ENCODE measurements around the gene CORO2B.

Gene CORO2B

DNA sequence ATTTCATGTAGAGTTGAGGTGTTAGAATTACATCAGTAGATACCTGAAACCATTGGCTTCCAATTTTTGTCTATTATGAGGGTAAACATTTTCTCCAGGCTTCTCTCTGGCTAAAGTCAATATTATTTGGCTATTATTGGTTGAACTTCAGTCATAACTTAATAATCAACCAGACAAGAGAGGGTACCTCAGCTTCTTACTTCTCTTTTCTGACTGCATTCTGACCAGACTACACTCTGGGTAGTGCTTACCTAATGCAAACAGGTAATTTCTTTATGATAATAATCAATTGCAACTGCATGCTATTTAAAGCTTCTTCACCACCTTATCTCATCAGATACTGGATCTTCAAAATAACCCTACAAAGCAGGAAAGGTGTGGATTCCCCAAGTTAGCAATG is 156.8 kb downstream of the CORO2B start:
- Histone ChIP-seq H3K27ac (no peak overlapping the region), H3K27me3 (replicated peaks) (peaks cover 2% of the 10 kb centered on the region), H3K36me3 (replicated peaks) (no peaks in the 10 kb centered on the region), H3K4me3 (ENCODE audit: low read depth, low read length) (no peak overlapping the region)
- TF ChIP-seq CTCF (IDR thresholded peaks at IDR 0.05; ENCODE audit: low read depth, low read length, missing control alignments), result no peak
- no peak for DNase-seq
- in situ Hi-C loops (cut with HindIII; ENCODE audit: low pct_ligation_motif_present, low sequenced_read_pairs), result no loop called here

DNA sequence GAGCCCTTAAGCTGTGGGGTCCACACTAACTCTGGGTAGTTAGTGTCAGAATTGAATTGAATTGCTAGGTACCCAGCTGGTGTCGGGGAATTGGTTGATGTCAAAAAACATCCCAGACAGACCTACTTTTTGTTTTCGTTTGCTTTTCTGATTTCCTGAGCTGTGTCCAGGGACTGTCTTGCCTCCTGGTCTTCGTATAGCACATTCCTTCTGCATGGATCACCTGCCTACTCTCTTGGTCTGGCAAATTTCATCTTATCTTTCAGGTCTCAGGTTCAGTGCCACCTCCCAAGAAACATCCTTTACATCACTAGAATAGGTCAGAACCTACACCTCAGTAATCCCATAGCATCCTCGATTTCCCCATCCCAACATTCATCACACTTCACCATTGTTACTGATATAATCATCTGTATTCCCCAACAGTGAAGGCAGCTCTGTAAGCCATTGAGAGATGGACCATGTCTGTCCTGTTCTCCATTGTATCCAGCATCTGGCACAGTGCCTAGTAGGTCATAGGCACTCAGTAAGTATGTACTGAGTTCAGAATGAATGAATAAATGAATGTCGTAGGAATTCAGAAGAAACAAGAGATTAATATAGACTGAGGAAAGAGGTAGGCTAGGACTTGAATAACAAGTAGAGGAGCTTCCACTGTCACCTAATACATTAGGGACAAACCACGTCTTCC is 160.7 kb downstream of the CORO2B start:
- no peak for DNase-seq
- no peaks in the 10 kb centered on the region for H3K36me3 ChIP-seq (replicated peaks)
- TF ChIP-seq CTCF (IDR thresholded peaks at IDR 0.05; ENCODE audit: low read depth, low read length, missing control alignments), result no peak
- H3K27me3 ChIP-seq (replicated peaks), result no peaks in the 10 kb centered on the region
- no peak overlapping the region for H3K27ac ChIP-seq
- in situ Hi-C loops (cut with HindIII; ENCODE audit: low pct_ligation_motif_present, low sequenced_read_pairs), result no loop called here
- no peak overlapping the region for H3K4me3 ChIP-seq (ENCODE audit: low read depth, low read length)

- H3K4me3 ChIP-seq (ENCODE audit: low read depth, low read length), result no peak overlapping the region
- DNase-seq, result no peak
- no peaks in the 10 kb centered on the region for H3K27me3 ChIP-seq (replicated peaks)
- no peak for TF ChIP-seq CTCF (IDR thresholded peaks at IDR 0.05; ENCODE audit: low read depth, low read length, missing control alignments)
- H3K36me3 ChIP-seq (replicated peaks), result no peaks in the 10 kb centered on the region
- H3K27ac ChIP-seq, result no peak overlapping the region
- in situ Hi-C loops (cut with HindIII; ENCODE audit: low pct_ligation_motif_present, low sequenced_read_pairs), result no loop called here
These were observed 164.5 kb downstream of the CORO2B start for GRCh38 chr15:68743256-68743655.

DNA sequence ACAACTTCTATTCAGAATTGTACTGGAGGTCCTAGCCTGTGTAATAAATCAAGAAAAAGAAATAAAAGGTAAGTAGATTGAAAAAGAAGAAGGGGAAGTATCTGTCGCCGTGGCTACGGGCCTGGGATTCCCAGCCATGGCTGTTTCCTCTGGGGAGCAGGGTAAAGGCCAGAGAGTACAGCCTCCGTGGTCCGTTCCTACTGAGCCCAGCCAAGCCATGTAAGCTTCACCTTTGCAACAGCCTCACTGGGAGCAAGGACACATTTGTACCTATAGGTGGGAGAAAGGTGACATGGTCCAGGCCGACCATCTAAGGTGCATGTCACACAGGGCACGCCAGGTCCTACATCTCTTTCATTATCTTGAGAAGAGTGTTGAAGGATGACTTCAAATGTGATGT is 170.6 kb downstream of the CORO2B start:
- no peak for DNase-seq
- in situ Hi-C loops (cut with HindIII; ENCODE audit: low pct_ligation_motif_present, low sequenced_read_pairs), result no loop called here
- Histone ChIP-seq H3K27me3 (replicated peaks) (no peaks in the 10 kb centered on the region), H3K4me3 (ENCODE audit: low read depth, low read length) (no peak overlapping the region), H3K36me3 (replicated peaks) (no peaks in the 10 kb centered on the region), H3K27ac (no peak overlapping the region)
- TF ChIP-seq CTCF (IDR thresholded peaks at IDR 0.05; ENCODE audit: low read depth, low read length, missing control alignments), result no peak

DNA sequence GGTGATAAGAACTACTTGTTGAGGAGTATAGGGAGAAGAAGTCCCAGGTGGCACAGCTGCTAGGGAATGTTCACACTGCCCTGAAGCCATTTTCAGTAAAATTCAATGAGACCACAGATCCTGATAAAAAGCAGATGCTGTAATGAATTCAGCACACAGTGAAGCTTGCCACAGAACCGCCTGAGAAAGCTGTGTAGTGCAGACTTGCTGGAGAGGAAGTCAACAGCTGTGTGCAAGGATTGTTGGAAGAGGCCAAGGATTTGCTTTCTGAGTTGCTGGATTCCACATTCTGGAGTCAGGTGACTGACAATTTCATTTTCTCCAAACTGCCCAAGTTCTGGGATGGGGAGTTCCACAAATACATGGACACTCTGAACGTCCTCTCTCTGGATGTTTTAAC is 171.0 kb downstream of the CORO2B start:
- in situ Hi-C loops (cut with HindIII; ENCODE audit: low pct_ligation_motif_present, low sequenced_read_pairs), result no loop called here
- Histone ChIP-seq H3K27me3 (replicated peaks) (no peaks in the 10 kb centered on the region), H3K36me3 (replicated peaks) (no peaks in the 10 kb centered on the region), H3K4me3 (ENCODE audit: low read depth, low read length) (no peak overlapping the region), H3K27ac (no peak overlapping the region)
- DNase-seq, result no peak
- TF ChIP-seq CTCF (IDR thresholded peaks at IDR 0.05; ENCODE audit: low read depth, low read length, missing control alignments), result no peak

DNA sequence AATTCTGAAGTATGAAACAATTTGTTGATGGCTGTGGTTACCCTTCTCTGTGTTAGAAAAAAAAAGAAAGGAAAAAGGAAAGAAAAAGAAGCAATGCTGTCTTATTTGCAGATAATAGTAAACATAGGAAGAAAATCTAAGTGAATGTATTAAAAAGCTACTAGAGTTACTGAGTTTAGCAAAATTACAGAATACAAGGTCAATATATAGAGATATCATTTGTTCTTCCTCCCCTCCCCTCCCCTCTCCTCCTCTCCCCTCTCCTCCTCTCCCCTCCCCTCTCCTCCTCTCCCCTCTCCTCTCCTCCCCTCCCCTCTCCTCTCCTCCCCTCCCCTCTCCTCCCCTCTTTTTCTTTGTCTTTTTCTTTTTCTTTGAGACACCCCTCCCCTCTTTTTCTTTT is 172.8 kb downstream of the CORO2B start:
- Histone ChIP-seq H3K4me3 (ENCODE audit: low read depth, low read length) (no peak overlapping the region), H3K27me3 (replicated peaks) (no peaks in the 10 kb centered on the region), H3K36me3 (replicated peaks) (no peaks in the 10 kb centered on the region), H3K27ac (no peak overlapping the region)
- TF ChIP-seq CTCF (IDR thresholded peaks at IDR 0.05; ENCODE audit: low read depth, low read length, missing control alignments), result no peak
- in situ Hi-C loops (cut with HindIII; ENCODE audit: low pct_ligation_motif_present, low sequenced_read_pairs), result no loop called here
- DNase-seq, result no peak
